ENCODE data around the gene ACAD8. TPM values are rescaled to one million over a fixed set of nuclear protein-coding genes. Genes with fewer than 3 reads are reported as not detected.

Gene ACAD8
- total RNA-seq, 3 donors from 2014 or later, result 20.5 to 46.2 (median 40.4) TPM

GRCh38 chr11:134266841-134267251 is 13.5 kb downstream of the ACAD8 start:
- intact Hi-C loops (cut with DNase I; ENCODE audit: low total_unique reads), result no loop called here
- no peaks in the 10 kb centered on the region for H3K4me1 ChIP-seq
- H3K27me3 ChIP-seq, result peaks cover 0 to 6% of the 10 kb centered on the region in 2 donors
- TF ChIP-seq CTCF (IDR thresholded peaks at IDR 0.05) (no peak), POLR2A (IDR thresholded peaks at IDR 0.05) (no peak), POLR2AphosphoS5 (IDR thresholded peaks at IDR 0.05) (peak in 1 of 3 donors; percentile 27)
- DNase-seq (ENCODE audit: low spot score in 2 of 2), result peak in 1 of 2 donors; percentile 54
- H3K36me3 ChIP-seq, result no peaks in the 10 kb centered on the region
- H3K9me3 ChIP-seq, result no peaks in the 10 kb centered on the region
- no peak overlapping the region for H3K4me3 ChIP-seq
- peak overlapping the region; percentile 26 to 58 for H3K27ac ChIP-seq

DNA sequence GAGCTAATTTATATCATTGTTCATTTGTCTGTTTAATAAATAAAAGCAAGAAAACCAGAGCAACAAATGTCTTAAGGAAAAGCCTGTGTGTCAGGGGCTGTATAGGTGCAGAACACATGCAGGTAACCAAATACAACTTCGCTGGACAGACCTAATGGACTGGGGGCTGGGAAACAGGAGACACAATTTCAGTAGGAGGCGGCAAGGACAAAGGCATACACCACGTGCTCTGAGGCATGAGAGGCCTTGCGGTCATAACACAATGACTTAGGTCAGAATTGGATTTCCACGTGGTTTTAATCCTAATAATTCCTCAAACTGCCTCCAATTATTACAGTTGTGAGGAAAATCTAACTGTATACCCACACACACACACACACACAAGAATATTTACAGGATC is 14.1 kb downstream of the ACAD8 start:
- Histone ChIP-seq H3K4me3 (no peak overlapping the region), H3K27me3 (peaks cover 0 to 12% of the 10 kb centered on the region in 2 donors), H3K36me3 (no peaks in the 10 kb centered on the region), H3K27ac (peak overlapping the region; percentile 6 to 58), H3K9me3 (no peaks in the 10 kb centered on the region), H3K4me1 (no peaks in the 10 kb centered on the region)
- intact Hi-C loops (cut with DNase I; ENCODE audit: low total_unique reads), result no loop called here
- TF ChIP-seq POLR2AphosphoS5 (IDR thresholded peaks at IDR 0.05) (no peak), POLR2A (IDR thresholded peaks at IDR 0.05) (no peak), CTCF (IDR thresholded peaks at IDR 0.05) (no peak)
- no peak for DNase-seq (ENCODE audit: low spot score in 2 of 2)

DNA sequence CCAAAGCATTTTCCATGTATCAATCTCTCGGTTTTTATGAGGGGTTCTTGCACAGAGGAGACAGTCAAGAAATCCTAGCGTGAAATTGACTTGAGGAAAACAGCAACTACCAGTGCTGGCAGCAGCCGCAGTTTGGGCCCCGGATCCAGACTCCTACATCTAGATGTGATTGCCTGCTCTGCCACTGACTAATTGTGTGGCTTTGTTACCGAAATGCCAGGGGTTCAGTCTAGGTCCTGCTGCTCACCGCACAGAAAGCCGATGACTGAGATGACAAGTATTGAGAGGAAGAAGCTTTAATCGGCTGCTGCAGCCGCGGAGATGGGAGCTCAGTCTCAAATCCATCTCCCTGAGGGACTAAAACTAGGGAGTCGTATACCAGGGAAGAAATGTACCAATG is 14.6 kb downstream of the ACAD8 start:
- TF ChIP-seq POLR2A (IDR thresholded peaks at IDR 0.05) (no peak), POLR2AphosphoS5 (IDR thresholded peaks at IDR 0.05) (no peak), CTCF (IDR thresholded peaks at IDR 0.05) (no peak)
- no peak for DNase-seq (ENCODE audit: low spot score in 2 of 2)

DNA sequence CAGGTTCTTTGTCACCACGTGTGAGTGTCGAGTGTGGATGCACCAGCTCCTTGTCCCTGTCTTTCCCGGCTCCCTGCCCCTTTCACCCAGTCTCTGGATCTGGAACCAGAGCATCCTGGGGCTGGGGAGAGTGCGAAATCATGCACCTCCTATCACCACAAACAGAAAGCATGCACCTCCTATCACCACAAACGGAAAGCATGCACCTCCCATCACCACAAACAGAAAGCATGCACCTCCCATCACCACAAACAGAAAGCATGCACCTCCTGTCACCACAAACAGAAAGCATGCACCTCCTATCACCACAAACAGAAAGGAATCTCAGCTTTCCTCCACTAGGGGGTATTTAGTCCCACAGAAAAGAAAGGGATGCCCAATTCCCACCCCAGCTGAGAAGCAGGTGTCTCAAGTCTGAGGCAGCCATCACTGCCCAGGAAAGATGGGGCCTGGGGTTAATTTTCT is 16.9 kb downstream of the ACAD8 start:
- Histone ChIP-seq H3K4me1 (no peaks in the 10 kb centered on the region), H3K27me3 (peaks cover 0 to 38% of the 10 kb centered on the region in 2 donors), H3K36me3 (no peaks in the 10 kb centered on the region), H3K4me3 (no peak overlapping the region), H3K27ac (no peak overlapping the region), H3K9me3 (no peaks in the 10 kb centered on the region)
- TF ChIP-seq CTCF (IDR thresholded peaks at IDR 0.05) (no peak), POLR2AphosphoS5 (IDR thresholded peaks at IDR 0.05) (no peak), POLR2A (IDR thresholded peaks at IDR 0.05) (no peak)
- intact Hi-C loops (cut with DNase I; ENCODE audit: low total_unique reads), result no loop called here
- DNase-seq (ENCODE audit: low spot score in 2 of 2), result no peak

More for the DNA sequence above, 14.6 kb downstream of the ACAD8 start:
- peaks cover 0 to 17% of the 10 kb centered on the region in 2 donors for H3K27me3 ChIP-seq
- H3K36me3 ChIP-seq, result no peaks in the 10 kb centered on the region
- H3K4me1 ChIP-seq, result no peaks in the 10 kb centered on the region
- intact Hi-C loops (cut with DNase I; ENCODE audit: low total_unique reads), result no loop called here
- H3K9me3 ChIP-seq, result no peaks in the 10 kb centered on the region
- no peak overlapping the region for H3K27ac ChIP-seq
- H3K4me3 ChIP-seq, result no peak overlapping the region

DNA sequence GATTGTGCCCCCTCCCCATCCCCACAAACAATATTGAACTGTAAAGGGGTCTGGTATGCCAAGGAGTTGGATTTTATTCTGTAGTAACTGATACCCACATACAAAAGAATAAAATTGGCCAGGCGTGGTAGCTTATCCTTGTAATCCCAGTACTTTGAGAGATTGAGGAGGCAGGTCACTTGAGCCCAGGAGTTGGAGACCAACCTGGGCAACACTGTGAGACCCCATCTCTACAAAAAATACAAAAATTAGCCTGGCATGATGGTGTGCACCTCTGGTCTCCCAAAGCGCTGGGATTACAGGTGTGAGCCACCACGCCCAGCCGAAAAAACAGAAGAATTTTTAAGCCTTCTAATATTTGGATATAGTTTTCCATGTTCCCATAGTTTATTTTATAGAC is 18.6 kb downstream of the ACAD8 start:
- TF ChIP-seq POLR2AphosphoS5 (IDR thresholded peaks at IDR 0.05) (no peak), CTCF (IDR thresholded peaks at IDR 0.05) (no peak), POLR2A (IDR thresholded peaks at IDR 0.05) (no peak)
- Histone ChIP-seq H3K4me1 (peaks cover 3 to 5% of the 10 kb centered on the region in 2 donors), H3K27ac (no peak overlapping the region), H3K4me3 (no peak overlapping the region), H3K36me3 (no peaks in the 10 kb centered on the region), H3K9me3 (no peaks in the 10 kb centered on the region), H3K27me3 (peaks cover 0 to 55% of the 10 kb centered on the region in 2 donors)
- no peak for DNase-seq (ENCODE audit: low spot score in 2 of 2)
- intact Hi-C loops (cut with DNase I; ENCODE audit: low total_unique reads), result no loop called here

Data from breast epithelium (tissue), 4 donors.